Sigmoid colon (tissue), 4 donors: ENCODE results near the gene RPL22.

Source experiments
- CTCF ChIP-seq, 4 experiments: fragments of 450-650 bp in 3 of 4; fragments of 200-600 bp in 1 of 4; IDR thresholded peaks; one replicate each; pipeline ENCODE4 v1.5.1; 2016 to 2019; ENCODE audit warnings: antibody characterized with exemption in 4 of 4, mild to moderate bottlenecking in 3 of 4, moderate library complexity in 2 of 4
- EP300 ChIP-seq, 4 donors: sonication (generic); formaldehyde crosslinking; IDR thresholded peaks; one replicate each; pipeline ENCODE4 v1.6.1; 2017; ENCODE audit warnings: antibody characterized with exemption in 4 of 4
- POLR2A ChIP-seq, 2 donors: fragments of 450-650 bp; IDR thresholded peaks; one replicate each; pipeline ENCODE4 v1.6.1; 2016; ENCODE audit warnings: antibody characterized with exemption in 2 of 2, mild to moderate bottlenecking in 2 of 2, moderate library complexity in 2 of 2
- POLR2AphosphoS5 ChIP-seq, 4 donors: sonication (generic); formaldehyde crosslinking; IDR thresholded peaks; one replicate each; pipeline ENCODE4 v1.6.1; 2017; ENCODE audit warnings: antibody characterized with exemption in 4 of 4

GRCh38 chr1:6144175-6144574 is 55.2 kb downstream of the RPL22 start:
- TF ChIP-seq CTCF (IDR thresholded peaks at IDR 0.05) (no peak), POLR2A (IDR thresholded peaks at IDR 0.05) (no peak), EP300 (IDR thresholded peaks at IDR 0.05) (no peak), POLR2AphosphoS5 (IDR thresholded peaks at IDR 0.05) (no peak)
